Natural killer cell (primary cell): ENCODE results near the gene WDR90. TPM values are rescaled to one million over a fixed set of nuclear protein-coding genes. Genes with fewer than 3 reads are reported as not detected.
A peak's percentile ranks its signal among the peaks of the same experiment; 100 is the strongest.

Source experiments
- ATAC-seq, 3 donors: fragments of 150-1000 bp in 2 of 3; fragments of 200-7000 bp in 1 of 3; cut with Tn5 transposase; 1 replicate in 1 of 3; 2 replicates in 2 of 3; pipeline ENCODE4 v1.10.0; 2021; ENCODE audit warnings: mild to moderate bottlenecking in 2 of 3, moderate library complexity in 2 of 3
- DNase-seq, 2 donors: peaks; one replicate each; pipeline versions ENCODE4 v3.0.0 to v3.0.0-alpha.2; 2013 to 2021; ENCODE audit warnings: mixed read lengths in 1 of 2
- H3K27ac ChIP-seq: one replicate; pipeline ENCODE4 v1.5.1; 2013; ENCODE audit warnings: mild to moderate bottlenecking, low read length
- H3K27me3 ChIP-seq: one replicate; pipeline ENCODE4 v1.6.1; 2013; ENCODE audit warnings: low read length; ENCODE audit not compliant: control insufficient read depth, insufficient read depth
- H3K36me3 ChIP-seq: one replicate; pipeline ENCODE4 v1.6.1; 2013; ENCODE audit warnings: low read length; ENCODE audit not compliant: control insufficient read depth, insufficient read depth
- H3K4me1 ChIP-seq: one replicate; pipeline ENCODE4 v1.6.1; 2013; ENCODE audit warnings: low read length; ENCODE audit not compliant: control insufficient read depth, insufficient read depth
- H3K4me3 ChIP-seq: one replicate; pipeline ENCODE4 v1.5.1; 2013; ENCODE audit warnings: low read length
- H3K9me3 ChIP-seq: one replicate; pipeline ENCODE4 v1.6.1; 2013; ENCODE audit warnings: low read length; ENCODE audit not compliant: control insufficient read depth, insufficient read depth
- H3K27ac Mint-ChIP-seq, 2 donors: one replicate each; pipeline ENCODE4 v1.8.0; 2022; ENCODE audit warnings: mild to moderate bottlenecking in 2 of 2, mixed read lengths in 2 of 2, moderate library complexity in 1 of 2
- H3K27me3 Mint-ChIP-seq, 2 donors: one replicate each; pipeline ENCODE4 v1.8.0; 2022; ENCODE audit warnings: low read depth in 2 of 2, mixed read lengths in 2 of 2
- H3K36me3 Mint-ChIP-seq: one replicate; pipeline ENCODE4 v1.8.0; 2022; ENCODE audit warnings: mixed read lengths
- H3K4me1 Mint-ChIP-seq, 2 donors: one replicate each; pipeline ENCODE4 v1.8.0; 2022; ENCODE audit warnings: mixed read lengths in 2 of 2
- H3K4me3 Mint-ChIP-seq: one replicate; pipeline ENCODE4 v1.8.0; 2022; ENCODE audit warnings: mild to moderate bottlenecking, moderate library complexity, mixed read lengths
- H3K9me3 Mint-ChIP-seq, 2 donors: one replicate each; pipeline ENCODE4 v1.8.0; 2022; ENCODE audit warnings: mixed read lengths in 2 of 2
- CTCF ChIP-seq: fragments of 200-600 bp; IDR thresholded peaks from one replicate; pipeline ENCODE4 v1.8.0; 2022; ENCODE audit warnings: antibody characterized with exemption
- WGBS: methylation state at CpG from one replicate; pipeline ENCODE4 v1.1.7; 2013; ENCODE audit warnings: missing lambda C conversion rate; ENCODE audit not compliant: insufficient coverage; 5-methylcytosine and 5-hydroxymethylcytosine counted together
- intact Hi-C: fragments of 100-400 bp; cut with micrococcal nuclease; formaldehyde crosslinking; loops from one replicate; pipeline ENCODE4 v1.14.2; 2022
- total RNA-seq, 4 donors: library from RNA; stranded (reverse); fragments of 120-200 nt in 1 of 4; gene quantifications; one replicate each; pipeline versions ENCODE4 v1.2.3 to v1.2.4, GENCODE V29; 2013 to 2022

Gene WDR90
- total RNA-seq, 3 donors from 2014 or later (not counting 1 experiment from before 2014, with no cell fraction given) = 16.7 to 22.8 (median 20.2) TPM

- Histone ChIP-seq H3K4me1 (peaks cover 18% of the 10 kb centered on the region), H3K36me3 (no peaks in the 10 kb centered on the region), H3K27me3 (no peaks in the 10 kb centered on the region), H3K9me3 (no peaks in the 10 kb centered on the region), H3K4me3 (peak overlapping the region; percentile 10), H3K27ac (peak overlapping the region; percentile 37)
- TF ChIP-seq CTCF = peak; percentile 57
- 18% methylated on average over 35 of the region's 43 CpGs for WGBS
- intact Hi-C loops = loop anchor here (5.0 kb wide), 1 partner anchor 268 kb away; no protein-coding TSS in a partner anchor
- DNase-seq = peak; percentile 74 to 81
- Mint-ChIP-seq H3K4me3 (peak overlapping the region; percentile 53), H3K27me3 (no peaks in the 10 kb centered on the region), H3K27ac (peak overlapping the region; percentile 29 to 59), H3K36me3 (no peaks in the 10 kb centered on the region), H3K9me3 (no peaks in the 10 kb centered on the region), H3K4me1 (peaks cover 4 to 13% of the 10 kb centered on the region in 2 donors)
- peak; percentile 88 to 94 (median 88) for ATAC-seq
Observed at GRCh38 chr16:660459-661183, 11.5 kb downstream of the WDR90 start.

- peak overlapping the region; percentile 53 for H3K4me3 Mint-ChIP-seq
- H3K27me3 ChIP-seq = no peaks in the 10 kb centered on the region
- peak overlapping the region; percentile 19 for H3K27ac ChIP-seq
- H3K9me3 ChIP-seq = no peaks in the 10 kb centered on the region
- H3K36me3 ChIP-seq = no peaks in the 10 kb centered on the region
- peak in 1 of 3 donors; percentile 2 for ATAC-seq
- intact Hi-C loops = loop anchor here (5.0 kb wide), 1 partner anchor 269 kb away; no protein-coding TSS in a partner anchor
- peaks cover 4 to 13% of the 10 kb centered on the region in 2 donors for H3K4me1 Mint-ChIP-seq
- H3K9me3 Mint-ChIP-seq = no peaks in the 10 kb centered on the region
- 63% methylated on average over 34 of the region's 35 CpGs for WGBS
- H3K4me1 ChIP-seq = peaks cover 18% of the 10 kb centered on the region
- no peaks in the 10 kb centered on the region for H3K36me3 Mint-ChIP-seq
- H3K27me3 Mint-ChIP-seq = no peaks in the 10 kb centered on the region
- TF ChIP-seq CTCF = peak; percentile 21
- no peak for DNase-seq
- H3K4me3 ChIP-seq = no peak overlapping the region
- peak overlapping the region; percentile 29 to 59 for H3K27ac Mint-ChIP-seq
Observed at GRCh38 chr16:661184-661821, 12.1 kb downstream of the WDR90 start.

- Histone ChIP-seq H3K27ac (no peak overlapping the region), H3K36me3 (no peaks in the 10 kb centered on the region), H3K27me3 (no peaks in the 10 kb centered on the region), H3K9me3 (no peaks in the 10 kb centered on the region), H3K4me1 (peaks cover 22% of the 10 kb centered on the region), H3K4me3 (no peak overlapping the region)
- H3K27ac Mint-ChIP-seq = no peak overlapping the region
- no peaks in the 10 kb centered on the region for H3K36me3 Mint-ChIP-seq
- no peak for TF ChIP-seq CTCF
- H3K27me3 Mint-ChIP-seq = no peaks in the 10 kb centered on the region
- H3K4me1 Mint-ChIP-seq = peaks cover 4 to 13% of the 10 kb centered on the region in 2 donors
- intact Hi-C loops = loop anchor here (5.0 kb wide), 1 partner anchor 270 kb away; no protein-coding TSS in a partner anchor
- H3K9me3 Mint-ChIP-seq = no peaks in the 10 kb centered on the region
- H3K4me3 Mint-ChIP-seq = no peak overlapping the region
- no peak for DNase-seq
- 96% methylated on average over 19 of the region's 19 CpGs for WGBS
- ATAC-seq = no peak
Observed at GRCh38 chr16:662095-662494, 12.9 kb downstream of the WDR90 start.
